ENCODE results near the gene ZNF714.
"Not testable (repeated sequence)": the region's sequence is repeated elsewhere in the genome, so short reads cannot be mapped to it uniquely, and the experiment has no call there.

Gene ZNF714

GRCh38 chr19:21130097-21130775, 48.2 kb downstream of the ZNF714 start:
- in situ Hi-C loops (cut with HindIII; ENCODE audit: low sequenced_read_pairs) = no loop called here

- in situ Hi-C loops (cut with HindIII; ENCODE audit: low sequenced_read_pairs) = no loop called here
Observed at GRCh38 chr19:21133633-21134032, 51.6 kb downstream of the ZNF714 start.

GRCh38 chr19:21134934-21135366, 52.9 kb downstream of the ZNF714 start:
- in situ Hi-C loops (cut with HindIII; ENCODE audit: low sequenced_read_pairs) = no loop called here

- in situ Hi-C loops (cut with HindIII; ENCODE audit: low sequenced_read_pairs) = no loop called here
Observed at GRCh38 chr19:21135433-21135832, 53.4 kb downstream of the ZNF714 start.

- in situ Hi-C loops (cut with HindIII; ENCODE audit: low sequenced_read_pairs) = no loop called here
Observed at GRCh38 chr19:21138130-21138529, 56.1 kb downstream of the ZNF714 start.

- in situ Hi-C loops (cut with HindIII; ENCODE audit: low sequenced_read_pairs) = not testable (repeated sequence)
Observed at GRCh38 chr19:21141006-21141405, 59.0 kb downstream of the ZNF714 start.

GRCh38 chr19:21141787-21142464, 59.9 kb downstream of the ZNF714 start, which contains the start of gene ZNF431:
TSS of gene ZNF431 (plus strand) at chr19:21142040. CDS start at chr19:21142184, 144 bp downstream.
- in situ Hi-C loops (cut with HindIII; ENCODE audit: low sequenced_read_pairs) = no loop called here

GRCh38 chr19:21143428-21143827, 61.4 kb downstream of the ZNF714 start:
- in situ Hi-C loops (cut with HindIII; ENCODE audit: low sequenced_read_pairs) = no loop called here

GRCh38 chr19:21143854-21144253, 61.9 kb downstream of the ZNF714 start:
- in situ Hi-C loops (cut with HindIII; ENCODE audit: low sequenced_read_pairs) = no loop called here

- in situ Hi-C loops (cut with HindIII; ENCODE audit: low sequenced_read_pairs) = no loop called here
Observed at GRCh38 chr19:21147540-21147939, 65.5 kb downstream of the ZNF714 start.

GRCh38 chr19:21148681-21149080, 66.7 kb downstream of the ZNF714 start:
- in situ Hi-C loops (cut with HindIII; ENCODE audit: low sequenced_read_pairs) = no loop called here

GRCh38 chr19:21149877-21150276, 67.9 kb downstream of the ZNF714 start:
- in situ Hi-C loops (cut with HindIII; ENCODE audit: low sequenced_read_pairs) = no loop called here

- in situ Hi-C loops (cut with HindIII; ENCODE audit: low sequenced_read_pairs) = no loop called here
Observed at GRCh38 chr19:21151460-21151859, 69.5 kb downstream of the ZNF714 start.

- in situ Hi-C loops (cut with HindIII; ENCODE audit: low sequenced_read_pairs) = no loop called here
Observed at GRCh38 chr19:21158523-21159135, 76.6 kb downstream of the ZNF714 start.

GRCh38 chr19:21164541-21164940, 82.5 kb downstream of the ZNF714 start:
- in situ Hi-C loops (cut with HindIII; ENCODE audit: low sequenced_read_pairs) = no loop called here

GRCh38 chr19:21166436-21166835, 84.4 kb downstream of the ZNF714 start:
- in situ Hi-C loops (cut with HindIII; ENCODE audit: low sequenced_read_pairs) = no loop called here
